ENCODE measurements around the gene NXPH2. TPM values are rescaled to one million over a fixed set of nuclear protein-coding genes. Genes with fewer than 3 reads are reported as not detected.

NXPH2 gene
- total and polyA plus RNA-seq, 2 of the 13 experiments (the other 11 are each of a cell fraction or from before 2014, with no cell fraction given): not detected

DNA sequence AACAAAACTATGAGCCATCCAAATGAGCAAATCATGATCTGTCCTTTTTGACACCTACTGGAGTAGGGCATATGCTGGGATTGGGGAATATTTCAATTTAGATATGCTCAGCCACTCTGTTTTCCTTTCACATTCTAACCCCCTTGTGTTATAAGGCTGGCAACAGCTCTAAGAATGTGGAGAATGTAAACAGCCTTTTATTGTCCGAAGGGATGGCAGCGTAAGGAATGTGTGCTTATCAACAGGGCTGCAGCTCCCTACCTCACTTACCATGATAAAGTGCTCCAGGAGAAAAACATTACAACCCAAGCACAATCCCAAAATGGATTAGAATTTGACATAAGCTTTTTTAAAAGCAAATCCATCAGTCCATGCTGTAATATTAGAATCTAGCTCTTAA is 2.2 kb downstream of the NXPH2 start (continued):
- TF ChIP-seq, protein P1, sequence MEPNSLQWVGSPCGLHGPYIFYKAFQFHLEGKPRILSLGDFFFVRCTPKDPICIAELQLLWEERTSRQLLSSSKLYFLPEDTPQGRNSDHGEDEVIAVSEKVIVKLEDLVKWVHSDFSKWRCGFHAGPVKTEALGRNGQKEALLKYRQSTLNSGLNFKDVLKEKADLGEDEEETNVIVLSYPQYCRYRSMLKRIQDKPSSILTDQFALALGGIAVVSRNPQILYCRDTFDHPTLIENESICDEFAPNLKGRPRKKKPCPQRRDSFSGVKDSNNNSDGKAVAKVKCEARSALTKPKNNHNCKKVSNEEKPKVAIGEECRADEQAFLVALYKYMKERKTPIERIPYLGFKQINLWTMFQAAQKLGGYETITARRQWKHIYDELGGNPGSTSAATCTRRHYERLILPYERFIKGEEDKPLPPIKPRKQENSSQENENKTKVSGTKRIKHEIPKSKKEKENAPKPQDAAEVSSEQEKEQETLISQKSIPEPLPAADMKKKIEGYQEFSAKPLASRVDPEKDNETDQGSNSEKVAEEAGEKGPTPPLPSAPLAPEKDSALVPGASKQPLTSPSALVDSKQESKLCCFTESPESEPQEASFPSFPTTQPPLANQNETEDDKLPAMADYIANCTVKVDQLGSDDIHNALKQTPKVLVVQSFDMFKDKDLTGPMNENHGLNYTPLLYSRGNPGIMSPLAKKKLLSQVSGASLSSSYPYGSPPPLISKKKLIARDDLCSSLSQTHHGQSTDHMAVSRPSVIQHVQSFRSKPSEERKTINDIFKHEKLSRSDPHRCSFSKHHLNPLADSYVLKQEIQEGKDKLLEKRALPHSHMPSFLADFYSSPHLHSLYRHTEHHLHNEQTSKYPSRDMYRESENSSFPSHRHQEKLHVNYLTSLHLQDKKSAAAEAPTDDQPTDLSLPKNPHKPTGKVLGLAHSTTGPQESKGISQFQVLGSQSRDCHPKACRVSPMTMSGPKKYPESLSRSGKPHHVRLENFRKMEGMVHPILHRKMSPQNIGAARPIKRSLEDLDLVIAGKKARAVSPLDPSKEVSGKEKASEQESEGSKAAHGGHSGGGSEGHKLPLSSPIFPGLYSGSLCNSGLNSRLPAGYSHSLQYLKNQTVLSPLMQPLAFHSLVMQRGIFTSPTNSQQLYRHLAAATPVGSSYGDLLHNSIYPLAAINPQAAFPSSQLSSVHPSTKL (CRISPR knock-in tag; IDR thresholded peaks at IDR 0.05): peak; percentile 69
- no peak for TF ChIP-seq SOX6 (IDR thresholded peaks at IDR 0.05)
- peak; percentile 31; the same call in 1 of the 2 replicates for TF ChIP-seq SOX6 (CRISPR knock-in tag; IDR thresholded peaks at IDR 0.05)
- peak; percentile 95 for TF ChIP-seq TEAD3 (CRISPR knock-in tag; optimal IDR thresholded peaks at IDR 0.05; ENCODE audit: borderline replicate concordance)
- TF ChIP-seq HOXA7 (CRISPR knock-in tag; IDR thresholded peaks at IDR 0.05): no peak
- no peak for TF ChIP-seq ZC3H4 (CRISPR knock-in tag; IDR thresholded peaks at IDR 0.05; ENCODE audit: borderline replicate concordance)
- TF ChIP-seq ZFP90 (CRISPR knock-in tag; IDR thresholded peaks at IDR 0.05; ENCODE audit: borderline replicate concordance): no peak
- TF ChIP-seq, protein P2, sequence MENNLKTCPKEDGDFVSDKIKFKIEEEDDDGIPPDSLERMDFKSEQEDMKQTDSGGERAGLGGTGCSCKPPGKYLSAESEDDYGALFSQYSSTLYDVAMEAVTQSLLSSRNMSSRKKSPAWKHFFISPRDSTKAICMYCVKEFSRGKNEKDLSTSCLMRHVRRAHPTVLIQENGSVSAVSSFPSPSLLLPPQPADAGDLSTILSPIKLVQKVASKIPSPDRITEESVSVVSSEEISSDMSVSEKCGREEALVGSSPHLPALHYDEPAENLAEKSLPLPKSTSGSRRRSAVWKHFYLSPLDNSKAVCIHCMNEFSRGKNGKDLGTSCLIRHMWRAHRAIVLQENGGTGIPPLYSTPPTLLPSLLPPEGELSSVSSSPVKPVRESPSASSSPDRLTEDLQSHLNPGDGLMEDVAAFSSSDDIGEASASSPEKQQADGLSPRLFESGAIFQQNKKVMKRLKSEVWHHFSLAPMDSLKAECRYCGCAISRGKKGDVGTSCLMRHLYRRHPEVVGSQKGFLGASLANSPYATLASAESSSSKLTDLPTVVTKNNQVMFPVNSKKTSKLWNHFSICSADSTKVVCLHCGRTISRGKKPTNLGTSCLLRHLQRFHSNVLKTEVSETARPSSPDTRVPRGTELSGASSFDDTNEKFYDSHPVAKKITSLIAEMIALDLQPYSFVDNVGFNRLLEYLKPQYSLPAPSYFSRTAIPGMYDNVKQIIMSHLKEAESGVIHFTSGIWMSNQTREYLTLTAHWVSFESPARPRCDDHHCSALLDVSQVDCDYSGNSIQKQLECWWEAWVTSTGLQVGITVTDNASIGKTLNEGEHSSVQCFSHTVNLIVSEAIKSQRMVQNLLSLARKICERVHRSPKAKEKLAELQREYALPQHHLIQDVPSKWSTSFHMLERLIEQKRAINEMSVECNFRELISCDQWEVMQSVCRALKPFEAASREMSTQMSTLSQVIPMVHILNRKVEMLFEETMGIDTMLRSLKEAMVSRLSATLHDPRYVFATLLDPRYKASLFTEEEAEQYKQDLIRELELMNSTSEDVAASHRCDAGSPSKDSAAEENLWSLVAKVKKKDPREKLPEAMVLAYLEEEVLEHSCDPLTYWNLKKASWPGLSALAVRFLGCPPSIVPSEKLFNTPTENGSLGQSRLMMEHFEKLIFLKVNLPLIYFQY (CRISPR knock-in tag; IDR thresholded peaks at IDR 0.05; ENCODE audit: borderline replicate concordance): no peak
- no peak for TF ChIP-seq ZNF234 (CRISPR knock-in tag; conservative IDR thresholded peaks at IDR 0.05)
- TF ChIP-seq, protein P3, sequence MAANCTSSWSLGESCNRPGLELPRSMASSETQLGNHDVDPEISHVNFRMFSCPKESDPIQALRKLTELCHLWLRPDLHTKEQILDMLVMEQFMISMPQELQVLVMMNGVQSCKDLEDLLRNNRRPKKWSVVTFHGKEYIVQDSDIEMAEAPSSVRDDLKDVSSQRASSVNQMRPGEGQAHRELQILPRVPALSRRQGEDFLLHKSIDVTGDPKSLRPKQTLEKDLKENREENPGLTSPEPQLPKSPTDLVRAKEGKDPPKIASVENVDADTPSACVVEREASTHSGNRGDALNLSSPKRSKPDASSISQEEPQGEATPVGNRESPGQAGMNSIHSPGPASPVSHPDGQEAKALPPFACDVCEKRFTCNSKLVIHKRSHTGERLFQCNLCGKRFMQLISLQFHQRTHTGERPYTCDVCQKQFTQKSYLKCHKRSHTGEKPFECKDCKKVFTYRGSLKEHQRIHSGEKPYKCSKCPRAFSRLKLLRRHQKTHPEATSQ (CRISPR knock-in tag; IDR thresholded peaks at IDR 0.05; ENCODE audit: borderline replicate concordance): no peak
- TF ChIP-seq ZNF124 (CRISPR knock-in tag; IDR thresholded peaks at IDR 0.05): no peak
- TF ChIP-seq, protein P4, sequence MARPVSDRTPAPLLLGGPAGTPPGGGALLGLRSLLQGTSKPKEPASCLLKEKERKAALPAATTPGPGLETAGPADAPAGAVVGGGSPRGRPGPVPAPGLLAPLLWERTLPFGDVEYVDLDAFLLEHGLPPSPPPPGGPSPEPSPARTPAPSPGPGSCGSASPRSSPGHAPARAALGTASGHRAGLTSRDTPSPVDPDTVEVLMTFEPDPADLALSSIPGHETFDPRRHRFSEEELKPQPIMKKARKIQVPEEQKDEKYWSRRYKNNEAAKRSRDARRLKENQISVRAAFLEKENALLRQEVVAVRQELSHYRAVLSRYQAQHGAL (CRISPR knock-in tag; IDR thresholded peaks at IDR 0.05; ENCODE audit: not compliant biosample characterization): no peak
- no peak for TF ChIP-seq YEATS4 (CRISPR knock-in tag; IDR thresholded peaks at IDR 0.05; ENCODE audit: borderline replicate concordance)
- TF ChIP-seq, protein P5, sequence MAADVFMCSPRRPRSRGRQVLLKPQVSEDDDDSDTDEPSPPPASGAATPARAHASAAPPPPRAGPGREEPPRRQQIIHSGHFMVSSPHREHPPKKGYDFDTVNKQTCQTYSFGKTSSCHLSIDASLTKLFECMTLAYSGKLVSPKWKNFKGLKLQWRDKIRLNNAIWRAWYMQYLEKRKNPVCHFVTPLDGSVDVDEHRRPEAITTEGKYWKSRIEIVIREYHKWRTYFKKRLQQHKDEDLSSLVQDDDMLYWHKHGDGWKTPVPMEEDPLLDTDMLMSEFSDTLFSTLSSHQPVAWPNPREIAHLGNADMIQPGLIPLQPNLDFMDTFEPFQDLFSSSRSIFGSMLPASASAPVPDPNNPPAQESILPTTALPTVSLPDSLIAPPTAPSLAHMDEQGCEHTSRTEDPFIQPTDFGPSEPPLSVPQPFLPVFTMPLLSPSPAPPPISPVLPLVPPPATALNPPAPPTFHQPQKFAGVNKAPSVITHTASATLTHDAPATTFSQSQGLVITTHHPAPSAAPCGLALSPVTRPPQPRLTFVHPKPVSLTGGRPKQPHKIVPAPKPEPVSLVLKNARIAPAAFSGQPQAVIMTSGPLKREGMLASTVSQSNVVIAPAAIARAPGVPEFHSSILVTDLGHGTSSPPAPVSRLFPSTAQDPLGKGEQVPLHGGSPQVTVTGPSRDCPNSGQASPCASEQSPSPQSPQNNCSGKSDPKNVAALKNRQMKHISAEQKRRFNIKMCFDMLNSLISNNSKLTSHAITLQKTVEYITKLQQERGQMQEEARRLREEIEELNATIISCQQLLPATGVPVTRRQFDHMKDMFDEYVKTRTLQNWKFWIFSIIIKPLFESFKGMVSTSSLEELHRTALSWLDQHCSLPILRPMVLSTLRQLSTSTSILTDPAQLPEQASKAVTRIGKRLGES (CRISPR knock-in tag; IDR thresholded peaks at IDR 0.05; ENCODE audit: borderline replicate concordance): no peak
- TF ChIP-seq FOXA3 (CRISPR knock-in tag; IDR thresholded peaks at IDR 0.05): peak; percentile 87
- TF ChIP-seq HMG20A (CRISPR knock-in tag; IDR thresholded peaks at IDR 0.05; ENCODE audit: borderline replicate concordance): peak; percentile 33; the same call in 1 of the 2 replicates

All from HepG2 (cell line).